HG03280 (cell line): Measurements from ENCODE around the gene C19orf44.
"Not testable (repeated sequence)": the region's sequence is repeated elsewhere in the genome, so short reads cannot be mapped to it uniquely, and the experiment has no call there.

Source experiments
- ATAC-seq: cut with Tn5 transposase; IDR thresholded peaks from one replicate; pipeline ENCODE4 v1.9.1; 2021; ENCODE audit warnings: mild to moderate bottlenecking, moderate library complexity; ENCODE audit not compliant: unreplicated experiment

The C19orf44 gene

DNA sequence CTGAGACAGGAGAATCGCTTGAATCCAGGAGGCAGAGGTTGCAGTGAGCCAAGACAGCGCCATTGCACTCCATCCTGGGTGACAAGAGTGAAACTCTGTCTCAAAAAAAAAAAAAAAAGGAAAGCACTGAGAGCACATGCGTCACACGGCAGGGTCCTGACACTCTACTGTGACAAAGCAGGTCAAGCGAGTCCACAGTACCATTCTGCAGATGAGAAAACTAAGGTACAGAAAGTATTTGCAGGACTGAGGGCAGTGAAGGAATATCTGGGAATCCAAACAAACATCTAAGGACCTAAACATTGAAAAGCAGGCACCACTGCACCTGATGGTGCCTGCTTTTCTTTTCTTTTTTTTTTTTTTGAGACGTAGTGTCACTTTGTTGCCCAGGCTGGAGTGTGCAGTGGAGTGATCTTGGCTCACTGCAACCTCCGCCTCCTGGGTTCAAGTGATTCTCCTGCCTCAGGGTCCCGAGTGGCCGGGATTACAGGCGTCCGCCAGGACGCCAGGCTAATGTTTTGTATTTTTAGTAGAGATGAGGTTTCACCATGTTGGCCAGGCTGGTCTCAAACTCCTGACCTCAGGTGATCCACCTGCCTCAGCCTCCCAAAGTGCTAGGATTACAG lies 29.3 kb upstream of the C19orf44 start:
- ATAC-seq, result not testable (repeated sequence)

GRCh38 chr19:16467581-16467980 lies 28.6 kb upstream of the C19orf44 start:
- ATAC-seq, result no peak

- no peak for ATAC-seq
Observed at GRCh38 chr19:16470541-16470910, 25.7 kb upstream of the C19orf44 start.

- peak; percentile 30 for ATAC-seq
Observed at GRCh38 chr19:16470911-16471811, 25.0 kb upstream of the C19orf44 start.

DNA sequence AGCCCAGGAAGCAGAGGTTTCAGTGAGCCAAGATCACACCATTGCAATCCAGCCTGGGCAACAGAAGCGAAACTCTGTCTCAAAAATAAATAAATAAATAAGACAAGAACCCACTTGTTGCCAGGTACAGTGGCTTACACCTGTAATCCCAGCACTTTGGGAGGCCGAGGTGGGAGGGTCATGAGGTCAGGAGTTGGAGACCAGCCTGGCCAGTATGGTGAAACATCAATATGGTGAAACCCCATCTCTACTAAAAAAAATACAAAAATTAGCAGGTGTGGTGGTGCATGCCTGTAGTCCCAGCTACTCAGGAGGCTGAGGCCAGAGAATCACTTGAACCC lies 23.7 kb upstream of the C19orf44 start:
- ATAC-seq, result not testable (repeated sequence)

- no peak for ATAC-seq
Observed at GRCh38 chr19:16472992-16473391, 23.2 kb upstream of the C19orf44 start.

- ATAC-seq, result no peak
Observed at GRCh38 chr19:16473875-16474392, 22.3 kb upstream of the C19orf44 start.

DNA sequence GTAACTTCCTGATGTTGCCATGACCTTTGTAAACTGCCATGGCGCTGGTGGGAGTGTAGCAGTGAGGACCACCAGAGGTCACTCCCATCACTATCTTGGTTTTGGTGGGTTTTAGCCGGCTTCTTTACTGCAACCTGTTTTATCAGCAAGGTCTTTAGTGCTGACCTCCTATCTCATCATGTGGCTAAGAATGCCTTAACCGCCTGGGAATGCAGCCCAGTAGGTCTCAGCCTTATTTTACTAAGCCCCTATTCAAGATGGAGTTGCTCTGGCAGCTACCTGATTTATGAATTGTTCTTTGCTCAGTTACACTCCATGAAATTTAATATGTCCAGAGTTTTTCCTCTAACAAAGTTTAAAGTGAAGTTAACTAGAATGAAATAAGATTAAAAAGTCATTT lies 19.8 kb upstream of the C19orf44 start:
- no peak for ATAC-seq

DNA sequence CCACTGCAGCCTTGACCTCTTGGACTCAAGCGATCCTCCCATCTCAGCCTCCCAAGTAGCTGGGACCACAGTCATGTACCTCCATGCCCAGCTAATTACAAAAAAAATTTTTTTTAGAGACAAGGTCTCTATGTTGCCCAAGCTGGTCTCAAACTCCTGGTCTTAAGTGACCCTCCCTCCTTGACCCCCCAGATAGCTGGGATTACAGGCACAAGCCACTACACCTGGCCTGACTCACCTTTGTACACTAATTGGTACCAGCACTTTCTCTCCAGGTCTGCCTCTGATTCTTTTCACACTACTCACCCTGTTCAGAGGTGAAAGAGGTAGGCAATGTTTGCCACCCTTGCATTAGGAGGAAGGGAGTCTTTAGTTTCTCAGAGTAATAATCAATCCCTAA lies 18.9 kb upstream of the C19orf44 start:
- no peak for ATAC-seq

GRCh38 chr19:16482745-16483144 lies 13.4 kb upstream of the C19orf44 start:
- ATAC-seq, result no peak

- not testable (repeated sequence) for ATAC-seq
Observed at GRCh38 chr19:16486476-16486875, 9.7 kb upstream of the C19orf44 start.

GRCh38 chr19:16496613-16496983 lies 404 bp downstream of the C19orf44 start:
- no peak for ATAC-seq

DNA sequence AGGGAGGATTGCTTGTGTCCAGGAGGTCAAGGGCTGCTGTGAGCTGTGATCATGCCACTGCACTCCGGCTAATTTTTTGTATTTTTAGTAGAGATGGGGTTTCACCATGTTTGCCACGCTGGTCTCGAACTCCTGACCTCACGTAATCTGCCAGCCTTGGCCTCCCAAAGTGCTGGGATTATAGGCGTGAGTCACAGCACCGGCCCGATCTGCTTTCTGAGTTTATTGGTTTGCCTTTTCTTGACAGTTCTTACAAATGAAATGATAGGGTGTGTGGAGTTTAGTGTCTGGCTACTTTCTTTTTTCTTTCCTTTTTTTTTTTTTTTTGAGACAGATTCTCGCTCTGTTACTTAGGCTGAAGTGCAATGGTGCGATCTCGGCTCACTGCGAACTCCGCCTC lies 848 bp downstream of the C19orf44 start:
- no peak for ATAC-seq

- no peak for ATAC-seq
Observed at GRCh38 chr19:16497837-16498236, 1.6 kb downstream of the C19orf44 start.

DNA sequence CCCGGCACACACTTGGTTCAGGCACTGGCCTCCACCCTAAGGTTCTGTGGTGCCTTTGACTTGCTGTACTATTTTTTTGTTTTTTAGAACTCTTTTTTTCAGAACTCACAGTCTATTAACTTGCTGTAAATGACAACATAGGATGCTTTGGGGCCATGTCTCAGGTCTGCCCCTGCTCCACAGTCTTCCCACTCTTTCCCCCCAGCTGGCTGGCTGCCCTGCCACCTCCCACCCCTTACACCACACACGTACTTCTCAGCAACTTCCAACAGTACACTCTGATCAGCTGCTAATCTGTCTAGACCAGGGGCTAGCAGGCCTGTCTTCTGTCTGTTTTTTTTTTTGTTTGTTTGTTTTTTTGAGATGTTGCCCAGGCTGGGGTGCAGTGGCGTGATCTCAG lies 8.1 kb downstream of the C19orf44 start:
- ATAC-seq, result no peak

- not testable (repeated sequence) for ATAC-seq
Observed at GRCh38 chr19:16506161-16506560, 10.0 kb downstream of the C19orf44 start.

GRCh38 chr19:16506961-16507360 lies 10.8 kb downstream of the C19orf44 start:
- no peak for ATAC-seq

DNA sequence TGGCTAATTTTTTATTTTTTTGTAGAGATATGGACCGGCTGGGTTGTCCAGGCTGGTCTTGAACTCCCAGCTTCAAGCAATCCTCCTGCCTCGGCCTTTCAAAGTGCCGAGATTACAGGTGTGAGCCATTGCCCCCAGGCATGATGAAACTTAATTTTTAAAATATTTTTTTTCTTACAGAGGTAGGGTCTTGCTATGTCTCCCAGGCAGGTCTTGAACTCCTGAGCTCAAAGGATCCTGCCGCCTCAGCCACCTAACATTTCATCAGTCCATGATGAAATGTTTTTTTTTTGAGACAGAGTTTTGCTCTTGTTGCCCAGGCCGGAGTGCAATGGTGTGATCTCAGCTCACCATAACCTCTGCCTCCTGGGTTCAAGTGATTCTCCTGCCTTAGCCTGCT lies 12.4 kb downstream of the C19orf44 start:
- ATAC-seq, result no peak

DNA sequence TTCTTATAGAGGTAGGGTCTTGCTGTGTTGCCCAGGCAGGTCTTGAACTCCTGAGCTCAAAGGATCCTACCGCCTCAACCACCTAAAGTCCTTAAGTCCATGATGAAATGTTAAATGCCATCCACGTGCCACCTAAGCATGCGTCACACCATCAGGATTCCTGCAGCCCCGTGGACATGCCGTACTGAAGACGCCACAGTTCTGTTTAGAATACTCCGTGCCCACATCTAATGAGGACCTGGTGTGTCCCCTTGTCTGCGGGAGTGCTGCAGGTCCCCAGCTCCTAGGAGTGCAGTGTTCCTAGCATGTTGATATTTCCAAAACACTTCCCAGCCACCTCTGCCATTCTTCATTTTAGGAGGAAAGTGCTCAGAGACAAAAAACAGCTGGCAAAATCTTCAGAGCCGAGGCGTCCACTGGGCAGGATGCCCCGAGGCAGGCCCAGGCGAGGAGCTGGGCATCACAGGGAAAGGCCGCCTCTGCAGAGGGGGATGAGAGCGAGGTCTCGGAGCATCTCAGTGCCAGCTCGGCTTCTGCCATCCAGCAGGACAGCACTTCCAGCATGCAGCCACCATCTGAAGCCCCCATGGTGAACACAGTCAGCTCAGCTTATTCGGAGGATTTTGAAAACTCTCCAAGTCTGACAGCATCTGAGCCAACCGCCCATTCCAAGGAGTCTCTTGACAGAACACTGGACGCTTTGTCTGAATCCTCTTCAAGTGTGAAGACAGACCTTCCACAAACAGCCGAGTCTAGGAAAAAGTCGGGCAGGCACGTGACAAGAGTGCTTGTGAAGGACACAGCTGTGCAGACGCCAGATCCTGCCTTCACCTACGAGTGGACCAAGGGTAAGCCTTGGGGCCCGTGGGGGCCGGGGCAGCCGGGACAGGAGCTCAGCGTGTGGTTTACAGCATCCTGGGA lies 13.2 kb downstream of the C19orf44 start:
- no peak for ATAC-seq

GRCh38 chr19:16512611-16513010 lies 16.4 kb downstream of the C19orf44 start:
- ATAC-seq, result not testable (repeated sequence)

DNA sequence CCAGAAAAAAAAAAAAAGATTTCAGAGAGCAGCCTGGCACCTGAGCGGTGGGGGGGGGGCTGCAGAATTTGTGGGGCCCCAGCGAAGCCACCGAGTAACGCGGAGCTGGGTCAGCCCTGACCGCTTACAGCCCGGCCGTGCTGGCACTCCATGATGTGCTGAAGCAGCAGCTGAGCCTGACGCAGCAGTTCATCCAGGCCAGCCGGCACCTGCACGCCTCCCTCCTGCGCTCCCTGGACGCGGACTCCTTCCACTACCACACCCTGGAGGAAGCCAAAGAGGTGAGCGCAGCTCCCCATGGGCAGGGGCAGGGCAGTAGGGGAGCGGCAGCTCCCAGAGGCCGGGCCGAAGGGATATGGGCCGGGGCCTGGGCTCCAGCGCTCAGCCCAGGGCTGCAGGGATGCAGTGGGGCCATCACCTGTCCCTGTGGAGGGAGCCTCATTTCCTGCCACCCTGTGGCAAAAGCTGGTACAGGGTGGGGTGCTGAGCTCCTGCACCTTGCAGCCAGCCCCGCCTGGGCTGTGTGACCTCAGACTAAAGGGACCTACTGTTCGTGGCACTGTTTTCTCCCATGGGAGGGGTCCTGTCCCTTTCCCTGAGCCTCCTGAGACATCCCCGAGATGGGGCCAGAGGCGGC lies 18.3 kb downstream of the C19orf44 start:
- ATAC-seq, result no peak
